AG10803 (cell line): ENCODE measurements around the gene TRAPPC5.

ENCODE experiments used
- DNase-seq: peaks from one replicate; pipeline ENCODE4 v3.0.0; 2010; ENCODE audit warnings: low read depth
- H3K4me3 ChIP-seq: 2 replicates; pipeline ENCODE4 v1.5.1; 2011; ENCODE audit warnings: mild to moderate bottlenecking, low read length, control low read depth
- TF ChIP-seq, protein P1 (sequence below): conservative IDR thresholded peaks from 2 replicates; pipeline ENCODE4 v1.5.1; 2011; ENCODE audit warnings: mild to moderate bottlenecking, low read length, control low read depth, inconsistent platforms

Gene TRAPPC5

DNA sequence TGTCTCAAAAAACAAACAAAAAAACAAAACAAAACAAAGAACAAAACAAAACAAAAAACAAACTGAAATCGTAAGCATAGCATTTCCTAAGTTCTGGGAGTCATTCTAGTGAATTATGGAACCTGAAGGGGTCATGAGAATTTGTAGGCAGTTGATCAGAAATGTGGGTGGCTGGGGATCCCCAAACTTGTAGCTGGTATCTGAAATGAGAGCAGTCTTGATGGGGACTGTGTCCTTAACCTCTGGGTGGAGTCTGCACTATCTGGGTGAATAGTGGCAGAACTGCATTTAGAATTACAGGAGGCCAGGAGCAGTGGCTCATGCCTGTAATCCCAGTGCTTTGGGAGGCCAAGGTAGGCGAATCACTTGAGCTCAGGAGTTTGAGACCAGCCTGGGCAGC is 45.2 kb downstream of the TRAPPC5 start:
- DNase-seq: no peak
- no peak overlapping the region for H3K4me3 ChIP-seq
- TF ChIP-seq, protein P1, sequence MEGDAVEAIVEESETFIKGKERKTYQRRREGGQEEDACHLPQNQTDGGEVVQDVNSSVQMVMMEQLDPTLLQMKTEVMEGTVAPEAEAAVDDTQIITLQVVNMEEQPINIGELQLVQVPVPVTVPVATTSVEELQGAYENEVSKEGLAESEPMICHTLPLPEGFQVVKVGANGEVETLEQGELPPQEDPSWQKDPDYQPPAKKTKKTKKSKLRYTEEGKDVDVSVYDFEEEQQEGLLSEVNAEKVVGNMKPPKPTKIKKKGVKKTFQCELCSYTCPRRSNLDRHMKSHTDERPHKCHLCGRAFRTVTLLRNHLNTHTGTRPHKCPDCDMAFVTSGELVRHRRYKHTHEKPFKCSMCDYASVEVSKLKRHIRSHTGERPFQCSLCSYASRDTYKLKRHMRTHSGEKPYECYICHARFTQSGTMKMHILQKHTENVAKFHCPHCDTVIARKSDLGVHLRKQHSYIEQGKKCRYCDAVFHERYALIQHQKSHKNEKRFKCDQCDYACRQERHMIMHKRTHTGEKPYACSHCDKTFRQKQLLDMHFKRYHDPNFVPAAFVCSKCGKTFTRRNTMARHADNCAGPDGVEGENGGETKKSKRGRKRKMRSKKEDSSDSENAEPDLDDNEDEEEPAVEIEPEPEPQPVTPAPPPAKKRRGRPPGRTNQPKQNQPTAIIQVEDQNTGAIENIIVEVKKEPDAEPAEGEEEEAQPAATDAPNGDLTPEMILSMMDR: no peak

DNA sequence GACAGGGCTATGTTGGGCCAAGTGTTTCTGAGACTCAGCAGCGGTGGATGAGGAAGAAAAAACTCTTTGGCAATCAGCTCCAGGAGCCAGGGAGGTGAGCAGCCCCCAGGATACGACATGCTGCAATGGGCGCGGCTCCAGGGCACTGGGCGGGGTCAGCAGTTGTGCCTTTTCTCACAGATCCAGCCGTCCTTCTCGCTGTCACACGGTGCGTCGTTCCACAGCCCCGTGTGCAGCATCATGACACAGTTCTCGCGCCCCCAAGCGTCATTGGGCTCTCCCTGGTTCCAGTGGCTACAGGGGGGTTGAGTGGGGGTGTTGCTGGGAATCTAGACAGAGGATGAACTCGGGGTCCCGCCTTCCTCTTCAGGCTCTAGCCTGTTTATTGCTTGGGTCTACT is 48.6 kb downstream of the TRAPPC5 start:
- H3K4me3 ChIP-seq: no peak overlapping the region
- TF ChIP-seq, protein P1: no peak
- no peak for DNase-seq

- DNase-seq: no peak
- TF ChIP-seq, protein P1: no peak
- no peak overlapping the region for H3K4me3 ChIP-seq
Measured at GRCh38 chr19:7729831-7730285, 49.2 kb downstream of the TRAPPC5 start.

DNA sequence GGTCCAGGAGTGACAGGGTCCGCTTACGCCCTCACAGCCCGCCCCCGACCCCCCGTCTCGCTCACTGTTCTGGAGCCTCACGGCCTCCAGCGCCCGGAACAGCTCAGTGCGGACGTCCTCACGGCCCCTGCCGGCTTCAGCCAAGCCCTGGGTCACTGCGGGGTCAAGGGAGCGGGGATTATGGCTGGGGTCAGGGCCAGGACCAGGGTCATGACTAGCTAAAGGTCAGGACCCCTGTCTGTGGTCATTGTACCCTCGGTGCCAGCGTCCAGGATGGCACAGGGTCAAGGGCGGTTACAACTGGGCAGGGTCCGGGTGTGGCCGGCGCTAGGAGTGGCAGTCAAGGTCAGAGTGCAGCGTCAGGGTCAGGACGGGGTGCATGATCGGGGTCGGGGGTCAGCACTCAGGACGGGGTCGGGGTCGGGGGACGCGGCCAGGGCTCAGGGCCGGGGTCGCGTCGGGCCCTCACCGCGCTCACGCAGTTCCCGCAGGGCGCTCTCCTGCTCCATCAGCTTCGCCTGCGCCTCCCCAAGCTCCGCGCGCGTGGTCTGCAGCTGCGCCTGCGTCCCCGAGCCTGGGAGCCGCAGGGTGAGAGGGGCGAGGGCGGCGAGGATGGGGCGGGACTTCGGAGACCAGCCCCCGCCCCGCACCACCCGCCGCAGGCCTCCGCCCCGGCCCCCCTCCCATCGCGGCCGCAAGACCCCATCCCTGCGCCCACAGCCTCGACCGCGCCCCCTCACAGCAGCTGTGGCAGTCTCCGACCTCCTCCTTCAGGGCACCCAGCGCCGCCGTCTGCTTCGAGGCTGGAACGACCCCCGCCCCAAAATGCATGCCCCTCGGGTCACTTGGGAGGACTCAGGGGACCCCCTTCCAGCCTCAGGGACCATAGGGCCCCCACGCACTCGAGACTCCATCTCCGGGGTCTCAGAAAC is 49.9 kb downstream of the TRAPPC5 start:
- DNase-seq: no peak
- H3K4me3 ChIP-seq: no peak overlapping the region
- TF ChIP-seq, protein P1: no peak

GRCh38 chr19:7731218-7731595 is 50.6 kb downstream of the TRAPPC5 start:
- DNase-seq: no peak
- H3K4me3 ChIP-seq: no peak overlapping the region
- TF ChIP-seq, protein P1: no peak

DNA sequence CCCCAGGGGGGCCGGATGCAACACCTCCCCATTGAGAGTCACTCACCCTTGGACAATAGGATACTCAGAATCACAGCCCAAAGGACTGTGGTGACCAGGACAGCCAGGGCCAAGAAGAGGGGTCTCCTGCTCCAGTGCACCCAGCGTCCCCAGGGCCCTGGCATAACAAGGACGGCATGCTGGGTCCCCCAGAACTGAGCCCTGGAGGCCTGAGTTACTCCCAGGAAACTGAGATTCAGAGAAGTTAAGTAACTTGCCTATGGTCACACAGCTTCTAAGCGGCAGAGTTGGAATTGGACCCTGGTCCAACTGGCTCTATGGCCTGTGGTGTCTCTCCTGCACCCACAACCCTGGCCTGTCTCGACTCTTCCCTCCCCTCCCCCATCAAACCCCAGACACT is 51.0 kb downstream of the TRAPPC5 start:
- DNase-seq: no peak
- H3K4me3 ChIP-seq: no peak overlapping the region
- TF ChIP-seq, protein P1: no peak

DNA sequence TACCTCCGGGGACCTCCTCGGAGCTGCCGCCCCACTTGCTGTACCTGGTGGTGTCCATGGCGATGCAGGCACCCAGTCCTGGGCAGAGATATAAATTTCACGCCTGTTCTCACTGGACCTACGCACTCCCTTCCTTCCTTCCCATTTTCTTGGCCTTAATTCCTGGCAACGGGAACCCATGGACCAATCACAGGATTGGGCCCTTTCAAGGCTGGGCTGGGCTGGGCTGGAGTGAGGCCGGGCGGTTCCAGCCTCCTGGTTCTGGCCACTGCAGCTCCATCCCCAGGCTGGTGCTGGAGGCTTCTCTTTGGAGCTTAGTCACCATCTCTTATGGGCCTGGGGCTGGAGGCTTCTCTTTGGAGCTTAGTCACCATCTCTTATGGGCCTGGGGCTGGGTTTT is 51.4 kb downstream of the TRAPPC5 start, which contains the start of gene CLEC4G:
Gene CLEC4G, minus strand, starts transcription at position 66 of the 400 bp plus-strand sequence. Its CDS starts 8 bp downstream, at position 58.
- H3K4me3 ChIP-seq: no peak within 1 kb of the TSS
- TF ChIP-seq, protein P1: no peak
- DNase-seq: no peak
